C4-2B (cell line): Measurements from ENCODE around the gene AGBL1.

Experiments used
- H3K27ac ChIP-seq: fragments of 450-650 bp; 2 replicates; pipeline ENCODE4 v1.5.1; 2017
- CTCF ChIP-seq: fragments of 450-650 bp; conservative IDR thresholded peaks from 2 replicates; pipeline ENCODE4 v1.5.1; 2017; ENCODE audit warnings: mild to moderate bottlenecking
- ZFX ChIP-seq: fragments of 450-650 bp; IDR thresholded peaks from 2 replicates; pipeline ENCODE4 v1.6.1; 2017

The AGBL1 gene

GRCh38 chr15:86857701-86858100 lies 778.0 kb downstream of the AGBL1 start:
- no peak for TF ChIP-seq CTCF
- no peak overlapping the region for H3K27ac ChIP-seq

GRCh38 chr15:86863226-86863915 lies 783.7 kb downstream of the AGBL1 start:
- H3K27ac ChIP-seq: no peak overlapping the region
- TF ChIP-seq ZFX (no peak), CTCF (no peak)

GRCh38 chr15:86865920-86866319 lies 786.2 kb downstream of the AGBL1 start:
- TF ChIP-seq CTCF (no peak), ZFX (no peak)
- H3K27ac ChIP-seq: no peak overlapping the region

GRCh38 chr15:86870846-86871245 lies 791.2 kb downstream of the AGBL1 start:
- TF ChIP-seq ZFX: no peak
- TF ChIP-seq CTCF: no peak
- no peak overlapping the region for H3K27ac ChIP-seq

DNA sequence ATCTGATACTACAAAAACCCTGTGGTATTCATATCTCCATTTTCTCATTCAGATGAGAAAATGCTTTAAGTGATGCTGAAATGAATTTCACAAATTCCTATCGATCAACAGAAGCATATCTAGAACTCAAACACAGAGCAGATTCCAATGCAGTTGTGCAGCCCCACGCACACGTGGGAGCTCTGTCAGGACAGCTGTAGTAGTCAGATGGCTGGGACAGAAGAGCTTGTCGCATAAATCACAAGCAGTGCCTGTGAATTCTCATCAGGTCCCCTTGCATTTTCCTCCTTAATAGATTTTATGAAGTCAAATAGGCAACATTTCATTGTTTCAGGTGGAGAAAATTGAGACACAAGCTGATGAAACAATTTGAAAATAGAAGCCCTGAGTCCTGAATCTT lies 792.3 kb downstream of the AGBL1 start:
- H3K27ac ChIP-seq: no peak overlapping the region
- TF ChIP-seq ZFX (no peak), CTCF (no peak)

DNA sequence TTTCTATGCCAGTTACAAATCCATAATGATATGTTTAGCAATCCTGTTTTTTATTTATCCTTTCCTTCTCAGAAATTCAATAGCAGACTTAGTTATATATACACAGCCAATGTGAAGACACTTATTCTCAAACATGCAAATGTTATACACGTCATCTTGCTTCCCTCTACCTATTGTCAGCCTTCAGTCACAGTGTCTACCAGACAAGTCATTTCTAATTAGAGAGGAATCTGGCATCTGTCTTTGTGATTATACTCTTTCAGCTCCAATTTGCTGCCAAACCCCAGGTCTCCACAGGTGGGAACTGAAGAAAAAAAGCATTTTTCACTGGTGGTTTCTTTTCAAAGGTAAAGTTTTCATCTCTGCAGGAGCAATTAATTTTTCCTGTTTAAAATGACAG lies 793.1 kb downstream of the AGBL1 start:
- no peak for TF ChIP-seq ZFX
- TF ChIP-seq CTCF: no peak

GRCh38 chr15:86875067-86875466 lies 795.4 kb downstream of the AGBL1 start:
- no peak for TF ChIP-seq ZFX
- TF ChIP-seq CTCF: no peak
- H3K27ac ChIP-seq: no peak overlapping the region

More for the DNA sequence above, 793.1 kb downstream of the AGBL1 start:
- no peak overlapping the region for H3K27ac ChIP-seq
